Measurements from ENCODE around the gene SPIRE1. TPM values are rescaled to one million over a fixed set of nuclear protein-coding genes. Genes with fewer than 3 reads are reported as not detected.
"Not testable (repeated sequence)": the region's sequence is repeated elsewhere in the genome, so short reads cannot be mapped to it uniquely, and the experiment has no call there.

SPIRE1 gene
- total RNA-seq, 5 donors from 2014 or later (not counting 1 experiment from before 2014, with no cell fraction given): 1.1 to 2.9 (median 1.4) TPM

- no peaks in the 10 kb centered on the region for H3K4me1 ChIP-seq (ENCODE audit: control insufficient read depth in 1 of 2, extremely low read depth in 1 of 2, insufficient read depth in 2 of 2, low read length in 2 of 2)
- H3K36me3 Mint-ChIP-seq: no peaks in the 10 kb centered on the region
- peaks cover 0 to 3% of the 10 kb centered on the region in 2 experiments for H3K27me3 ChIP-seq (replicated peaks in 1 of 2; ENCODE audit: control insufficient read depth in 2 of 2, extremely low read depth in 1 of 2, insufficient read depth in 2 of 2, low read length in 1 of 2)
- H3K27me3 Mint-ChIP-seq: peaks cover 7 to 20% of the 10 kb centered on the region in 2 donors
- H3K27ac ChIP-seq (ENCODE audit: low read length): no peak overlapping the region
- WGBS (ENCODE audit: insufficient coverage): no CpG with 5 or more reads among the region's 4 CpGs
- H3K9me3 ChIP-seq: no peaks in the 10 kb centered on the region
- no peak overlapping the region for H3K4me3 ChIP-seq (ENCODE audit: control insufficient read depth in 1 of 2, extremely low read depth in 1 of 2, low read length in 1 of 2)
- no peak for DNase-seq
- H3K36me3 ChIP-seq (ENCODE audit: control insufficient read depth in 2 of 2, extremely low read depth in 1 of 2, insufficient read depth in 1 of 2, low read length in 1 of 2): no peaks in the 10 kb centered on the region
- H3K4me3 Mint-ChIP-seq: no peak overlapping the region
- H3K9me3 Mint-ChIP-seq: no peaks in the 10 kb centered on the region
- ChIA-PET POLR2A (no interaction called here), CTCF (no interaction called here)
- no peak for ATAC-seq (replicated peaks in 1 of 4)
- no peaks in the 10 kb centered on the region for H3K4me1 Mint-ChIP-seq
- H3K27ac Mint-ChIP-seq: no peak overlapping the region
Measured at GRCh38 chr18:12567849-12568248, 90.1 kb downstream of the SPIRE1 start.

GRCh38 chr18:12564861-12565260 lies 93.0 kb downstream of the SPIRE1 start:
- H3K36me3 Mint-ChIP-seq: no peaks in the 10 kb centered on the region
- H3K27ac Mint-ChIP-seq: no peak overlapping the region
- Histone ChIP-seq H3K27ac (ENCODE audit: low read length) (no peak overlapping the region), H3K27me3 (replicated peaks in 1 of 2; ENCODE audit: control insufficient read depth in 2 of 2, extremely low read depth in 1 of 2, insufficient read depth in 2 of 2, low read length in 1 of 2) (peaks cover 0 to 3% of the 10 kb centered on the region in 2 experiments), H3K4me1 (ENCODE audit: control insufficient read depth in 1 of 2, extremely low read depth in 1 of 2, insufficient read depth in 2 of 2, low read length in 2 of 2) (no peaks in the 10 kb centered on the region), H3K4me3 (ENCODE audit: control insufficient read depth in 1 of 2, extremely low read depth in 1 of 2, low read length in 1 of 2) (no peak overlapping the region), H3K9me3 (no peaks in the 10 kb centered on the region), H3K36me3 (ENCODE audit: control insufficient read depth in 2 of 2, extremely low read depth in 1 of 2, insufficient read depth in 1 of 2, low read length in 1 of 2) (no peaks in the 10 kb centered on the region)
- no peaks in the 10 kb centered on the region for H3K9me3 Mint-ChIP-seq
- H3K4me1 Mint-ChIP-seq: no peaks in the 10 kb centered on the region
- no peak for DNase-seq
- ATAC-seq (replicated peaks in 1 of 4): no peak
- WGBS (ENCODE audit: insufficient coverage): no CpG with 5 or more reads among the region's 1 CpG
- ChIA-PET CTCF (no interaction called here), POLR2A (no interaction called here)
- peaks cover 3 to 18% of the 10 kb centered on the region in 2 donors for H3K27me3 Mint-ChIP-seq
- no peak overlapping the region for H3K4me3 Mint-ChIP-seq

- Mint-ChIP-seq H3K27ac (no peak overlapping the region), H3K36me3 (no peaks in the 10 kb centered on the region), H3K4me3 (no peak overlapping the region), H3K4me1 (no peaks in the 10 kb centered on the region), H3K27me3 (peaks cover 3 to 18% of the 10 kb centered on the region in 2 donors), H3K9me3 (no peaks in the 10 kb centered on the region)
- Histone ChIP-seq H3K4me3 (ENCODE audit: control insufficient read depth in 1 of 2, extremely low read depth in 1 of 2, low read length in 1 of 2) (no peak overlapping the region), H3K36me3 (ENCODE audit: control insufficient read depth in 2 of 2, extremely low read depth in 1 of 2, insufficient read depth in 1 of 2, low read length in 1 of 2) (no peaks in the 10 kb centered on the region), H3K9me3 (no peaks in the 10 kb centered on the region), H3K27ac (ENCODE audit: low read length) (no peak overlapping the region), H3K27me3 (replicated peaks in 1 of 2; ENCODE audit: control insufficient read depth in 2 of 2, extremely low read depth in 1 of 2, insufficient read depth in 2 of 2, low read length in 1 of 2) (peaks cover 0 to 3% of the 10 kb centered on the region in 2 experiments), H3K4me1 (ENCODE audit: control insufficient read depth in 1 of 2, extremely low read depth in 1 of 2, insufficient read depth in 2 of 2, low read length in 2 of 2) (no peaks in the 10 kb centered on the region)
- ATAC-seq (replicated peaks in 1 of 4): no peak
- ChIA-PET CTCF (no interaction called here), POLR2A (no interaction called here)
- 100% methylated on average over 1 of the region's 2 CpGs for WGBS (ENCODE audit: insufficient coverage)
- no peak for DNase-seq
Measured at GRCh38 chr18:12564378-12564777, 93.5 kb downstream of the SPIRE1 start.

- H3K27ac Mint-ChIP-seq; H3K4me1 ChIP-seq (ENCODE audit: control insufficient read depth in 1 of 2, extremely low read depth in 1 of 2, insufficient read depth in 2 of 2, low read length in 2 of 2): not testable (repeated sequence)
Measured at GRCh38 chr18:12560600-12560999, 97.3 kb downstream of the SPIRE1 start.

GRCh38 chr18:12559319-12559718 lies 98.6 kb downstream of the SPIRE1 start:
- Histone ChIP-seq H3K27me3 (replicated peaks in 1 of 2; ENCODE audit: control insufficient read depth in 2 of 2, extremely low read depth in 1 of 2, insufficient read depth in 2 of 2, low read length in 1 of 2) (no peaks in the 10 kb centered on the region), H3K4me1 (ENCODE audit: control insufficient read depth in 1 of 2, extremely low read depth in 1 of 2, insufficient read depth in 2 of 2, low read length in 2 of 2) (no peaks in the 10 kb centered on the region), H3K4me3 (ENCODE audit: control insufficient read depth in 1 of 2, extremely low read depth in 1 of 2, low read length in 1 of 2) (no peak overlapping the region), H3K36me3 (ENCODE audit: control insufficient read depth in 2 of 2, extremely low read depth in 1 of 2, insufficient read depth in 1 of 2, low read length in 1 of 2) (no peaks in the 10 kb centered on the region), H3K9me3 (no peaks in the 10 kb centered on the region), H3K27ac (ENCODE audit: low read length) (no peak overlapping the region)
- peaks cover 7 to 11% of the 10 kb centered on the region in 2 donors for H3K27me3 Mint-ChIP-seq
- ChIA-PET POLR2A (no interaction called here), CTCF (no interaction called here)
- H3K4me3 Mint-ChIP-seq: no peak overlapping the region
- no peaks in the 10 kb centered on the region for H3K4me1 Mint-ChIP-seq
- ATAC-seq (replicated peaks in 1 of 4): no peak
- DNase-seq: no peak
- H3K27ac Mint-ChIP-seq: no peak overlapping the region
- peaks cover 0 to 13% (median 7%) of the 10 kb centered on the region in 3 donors for H3K9me3 Mint-ChIP-seq
- WGBS (ENCODE audit: insufficient coverage): 97% methylated on average over 19 of the region's 24 CpGs
- H3K36me3 Mint-ChIP-seq: peaks cover 7% of the 10 kb centered on the region

More at GRCh38 chr18:12560600-12560999, 97.3 kb downstream of the SPIRE1 start:
- WGBS (ENCODE audit: insufficient coverage): 80% methylated on average over 1 of the region's 6 CpGs
- H3K9me3 Mint-ChIP-seq; H3K4me3 Mint-ChIP-seq; H3K27me3 ChIP-seq (replicated peaks in 1 of 2; ENCODE audit: control insufficient read depth in 2 of 2, extremely low read depth in 1 of 2, insufficient read depth in 2 of 2, low read length in 1 of 2); H3K9me3 ChIP-seq; ATAC-seq (replicated peaks in 1 of 4); POLR2A ChIA-PET; H3K27ac ChIP-seq (ENCODE audit: low read length); DNase-seq; CTCF ChIA-PET; H3K36me3 Mint-ChIP-seq; H3K4me3 ChIP-seq (ENCODE audit: control insufficient read depth in 1 of 2, extremely low read depth in 1 of 2, low read length in 1 of 2); H3K36me3 ChIP-seq (ENCODE audit: control insufficient read depth in 2 of 2, extremely low read depth in 1 of 2, insufficient read depth in 1 of 2, low read length in 1 of 2); H3K4me1 Mint-ChIP-seq: not testable (repeated sequence)
- H3K27me3 Mint-ChIP-seq: peaks cover 3 to 15% of the 10 kb centered on the region in 2 donors

GRCh38 chr18:12556946-12557806 lies 100.7 kb downstream of the SPIRE1 start:
- Histone ChIP-seq H3K4me1 (ENCODE audit: control insufficient read depth in 1 of 2, extremely low read depth in 1 of 2, insufficient read depth in 2 of 2, low read length in 2 of 2) (no peaks in the 10 kb centered on the region), H3K27me3 (replicated peaks in 1 of 2; ENCODE audit: control insufficient read depth in 2 of 2, extremely low read depth in 1 of 2, insufficient read depth in 2 of 2, low read length in 1 of 2) (peaks cover 0 to 9% of the 10 kb centered on the region in 2 experiments), H3K9me3 (no peaks in the 10 kb centered on the region), H3K27ac (ENCODE audit: low read length) (no peak overlapping the region), H3K36me3 (ENCODE audit: control insufficient read depth in 2 of 2, extremely low read depth in 1 of 2, insufficient read depth in 1 of 2, low read length in 1 of 2) (no peaks in the 10 kb centered on the region), H3K4me3 (ENCODE audit: control insufficient read depth in 1 of 2, extremely low read depth in 1 of 2, low read length in 1 of 2) (no peak overlapping the region)
- H3K36me3 Mint-ChIP-seq: peaks cover 7% of the 10 kb centered on the region
- H3K4me1 Mint-ChIP-seq: no peaks in the 10 kb centered on the region
- no peak for ATAC-seq (replicated peaks in 1 of 4)
- WGBS (ENCODE audit: insufficient coverage): 95% methylated on average over 26 of the region's 30 CpGs
- ChIA-PET POLR2A (interaction anchor here in 1 of 2 donors (0.5 kb wide), 1 partner anchor 9 kb away, joined by 5 read pairs; no protein-coding TSS in a partner anchor), CTCF (interaction anchor here in 1 of 2 donors (0.6 kb wide), 1 partner anchor 1289 kb away, joined by 3 read pairs; no protein-coding TSS in a partner anchor)
- H3K27me3 Mint-ChIP-seq: peaks cover 3 to 7% of the 10 kb centered on the region in 2 donors
- DNase-seq: no peak
- no peak overlapping the region for H3K27ac Mint-ChIP-seq
- no peak overlapping the region for H3K4me3 Mint-ChIP-seq
- H3K9me3 Mint-ChIP-seq: peaks cover 0 to 15% (median 8%) of the 10 kb centered on the region in 3 donors

Measured in T-cell (primary cell).